NCI-H69 (cell line): Measurements from ENCODE around the gene CAPN15.
"Not testable (repeated sequence)": the region's sequence is repeated elsewhere in the genome, so short reads cannot be mapped to it uniquely, and the experiment has no call there.

Source experiments
- DNase-seq: peaks from one replicate; lab custom pipeline; 2025; lab: John Stamatoyannopoulos, UW

Gene CAPN15

GRCh38 chr16:507527-507926 is 20.0 kb upstream of the CAPN15 start:
- DNase-seq = not testable (repeated sequence)

GRCh38 chr16:507996-508395 is 19.5 kb upstream of the CAPN15 start:
- no peak for DNase-seq

DNA sequence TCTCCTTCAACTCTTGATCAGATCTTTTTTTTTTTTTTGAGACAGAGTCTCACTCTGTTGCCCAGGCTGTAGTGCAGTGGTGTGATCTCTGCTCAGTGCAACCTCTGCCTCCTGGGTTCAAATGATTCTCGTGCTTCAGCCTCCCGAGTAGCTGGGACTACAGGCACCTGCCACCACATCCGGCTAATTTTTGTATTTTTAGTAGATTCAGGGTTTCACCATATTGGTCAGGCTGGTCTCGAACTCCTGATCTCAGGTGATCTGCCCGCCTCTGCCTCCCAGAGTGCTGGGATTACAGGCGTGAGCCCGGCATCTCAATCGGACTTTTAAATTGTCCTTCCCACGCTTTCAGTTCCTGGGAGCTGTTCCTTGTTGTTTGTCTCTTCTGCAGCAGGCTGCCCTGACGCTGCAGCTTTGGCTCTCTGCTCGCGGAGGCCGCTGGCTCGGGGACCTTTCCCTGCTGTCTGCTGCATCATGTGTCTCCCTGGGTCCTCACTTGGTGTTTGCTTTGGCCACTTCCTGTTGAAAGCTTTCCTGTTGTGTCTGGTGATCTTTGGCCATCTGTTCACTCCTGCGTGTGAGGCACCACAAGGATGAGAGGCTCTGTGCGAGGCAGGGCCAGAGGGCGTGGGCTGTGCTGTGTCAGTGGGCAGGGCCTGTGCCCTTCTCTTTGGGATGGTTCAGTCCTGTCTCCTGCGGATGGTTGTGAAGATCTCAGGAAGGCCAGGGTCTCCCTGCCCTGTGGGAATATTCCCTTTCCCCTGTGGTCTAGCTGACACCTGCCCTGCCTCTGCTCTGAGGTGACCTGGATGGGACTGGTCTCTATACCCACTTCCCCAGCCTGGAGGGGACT is 18.4 kb upstream of the CAPN15 start:
- peak; percentile 72 for DNase-seq

DNA sequence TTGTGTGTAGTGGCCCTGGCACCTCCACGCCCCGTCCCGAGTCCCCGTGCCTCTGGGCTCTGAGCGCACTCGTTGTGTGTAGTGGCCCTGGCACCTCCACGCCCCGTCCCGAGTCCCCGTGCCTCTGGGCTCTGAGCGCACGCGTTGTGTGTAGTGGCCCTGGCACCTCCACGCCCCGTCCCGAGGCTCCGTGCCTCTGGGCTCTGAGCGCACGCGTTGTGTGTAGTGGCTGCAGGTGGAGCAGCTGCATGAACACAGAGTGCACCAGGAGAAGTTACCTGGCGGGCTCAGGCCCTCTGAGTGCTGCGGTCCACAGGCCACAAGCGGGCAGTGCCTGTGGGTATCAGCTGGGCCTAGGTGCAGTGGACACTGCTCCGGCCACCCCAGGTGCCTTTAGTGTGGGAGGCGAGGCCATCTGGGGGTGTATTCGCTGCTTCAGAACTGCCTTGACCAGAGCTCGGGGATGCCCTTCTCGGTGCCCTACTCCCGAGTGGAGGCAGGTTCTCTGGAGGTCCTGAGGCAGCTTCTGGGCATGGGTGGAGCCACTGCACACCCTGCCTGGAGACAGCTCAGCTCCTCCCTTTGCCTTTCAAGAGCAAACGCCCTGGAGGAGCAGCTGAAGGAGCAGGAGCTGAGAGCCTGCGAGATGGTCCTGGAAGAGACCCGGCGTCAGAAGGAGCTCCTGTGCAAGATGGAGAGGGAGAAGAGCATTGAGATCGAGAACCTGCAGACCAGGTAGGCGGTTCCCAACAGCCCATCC is 17.3 kb upstream of the CAPN15 start:
- DNase-seq = no peak

DNA sequence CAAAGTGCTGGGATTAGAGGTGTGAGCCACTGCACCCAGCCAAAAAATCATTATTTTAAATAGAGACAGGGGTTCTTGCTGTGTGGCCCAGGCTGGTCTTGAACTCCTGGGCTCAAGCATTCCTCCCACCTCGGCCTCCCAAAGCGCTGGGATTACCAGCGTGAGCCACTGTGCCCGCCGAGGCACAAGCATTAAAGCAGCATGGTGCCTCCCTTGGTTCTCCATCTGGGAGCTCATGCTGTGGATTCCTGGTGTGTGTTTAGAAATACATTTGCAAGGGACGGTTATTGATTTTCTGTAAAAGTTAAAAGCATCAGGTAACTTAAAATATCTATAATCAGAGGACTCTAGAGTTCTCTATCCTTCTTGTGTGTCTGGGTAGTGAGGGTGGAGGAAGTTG is 14.7 kb upstream of the CAPN15 start:
- no peak for DNase-seq

- DNase-seq = no peak
Observed at GRCh38 chr16:513950-514349, 13.6 kb upstream of the CAPN15 start.

DNA sequence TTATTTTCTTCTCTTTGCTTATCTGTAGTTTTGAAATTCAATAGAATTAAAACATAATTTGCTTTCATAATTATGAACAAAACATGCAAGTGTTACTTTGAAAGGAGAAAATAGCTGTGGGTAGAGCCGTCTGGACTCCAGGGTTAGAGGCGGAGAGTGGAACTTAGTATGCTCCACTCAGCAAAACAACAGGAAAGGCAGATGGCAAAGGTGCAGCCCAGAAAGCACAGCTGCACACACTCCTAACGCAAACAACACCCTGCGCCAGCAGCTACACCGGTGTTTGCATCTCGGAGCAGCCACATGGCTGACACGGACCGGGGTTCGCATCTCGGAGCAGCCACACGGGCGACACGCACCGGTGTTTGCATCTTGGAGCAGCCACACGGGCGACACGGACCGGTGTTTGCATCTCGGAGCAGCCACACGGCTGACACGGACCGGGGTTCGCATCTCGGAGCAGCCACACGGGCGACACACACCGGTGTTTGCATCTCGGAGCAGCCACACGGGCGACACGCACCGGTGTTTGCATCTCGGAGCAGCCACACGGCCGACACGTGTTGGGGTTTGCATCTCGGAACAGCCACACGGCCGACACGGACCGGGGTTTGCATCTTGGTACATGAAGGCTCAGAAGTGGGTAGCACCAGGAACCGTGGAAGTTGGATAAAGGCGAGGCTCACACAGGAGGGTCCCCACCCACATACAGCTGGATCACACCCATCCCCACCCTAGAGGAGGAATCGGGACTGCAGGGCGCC is 12.2 kb upstream of the CAPN15 start:
- no peak for DNase-seq

GRCh38 chr16:515939-516226 is 11.6 kb upstream of the CAPN15 start:
- no peak for DNase-seq

DNA sequence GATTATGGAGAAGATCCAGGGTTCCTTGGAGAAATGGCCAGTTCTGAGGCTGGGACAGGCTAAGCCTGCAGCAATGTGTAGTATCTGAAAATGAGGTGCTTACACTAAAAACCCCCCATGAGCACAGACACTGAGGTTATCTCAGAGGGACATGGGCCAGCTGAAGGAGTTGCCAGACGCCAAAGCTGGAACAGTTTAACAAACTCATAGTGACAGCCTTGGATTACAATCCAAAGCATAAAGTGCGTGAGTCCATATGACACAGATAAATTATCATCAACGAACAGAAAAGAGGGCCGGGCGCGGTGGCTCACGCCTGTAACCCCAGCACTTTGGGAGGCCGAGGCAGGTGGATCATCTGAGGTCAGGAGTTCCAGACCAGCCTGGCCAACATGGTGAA is 11.2 kb upstream of the CAPN15 start:
- no peak for DNase-seq

- DNase-seq = no peak
Observed at GRCh38 chr16:518858-519257, 8.7 kb upstream of the CAPN15 start.

- DNase-seq = no peak
Observed at GRCh38 chr16:519425-519824, 8.1 kb upstream of the CAPN15 start.

- no peak for DNase-seq
Observed at GRCh38 chr16:519841-520687, 7.4 kb upstream of the CAPN15 start.

DNA sequence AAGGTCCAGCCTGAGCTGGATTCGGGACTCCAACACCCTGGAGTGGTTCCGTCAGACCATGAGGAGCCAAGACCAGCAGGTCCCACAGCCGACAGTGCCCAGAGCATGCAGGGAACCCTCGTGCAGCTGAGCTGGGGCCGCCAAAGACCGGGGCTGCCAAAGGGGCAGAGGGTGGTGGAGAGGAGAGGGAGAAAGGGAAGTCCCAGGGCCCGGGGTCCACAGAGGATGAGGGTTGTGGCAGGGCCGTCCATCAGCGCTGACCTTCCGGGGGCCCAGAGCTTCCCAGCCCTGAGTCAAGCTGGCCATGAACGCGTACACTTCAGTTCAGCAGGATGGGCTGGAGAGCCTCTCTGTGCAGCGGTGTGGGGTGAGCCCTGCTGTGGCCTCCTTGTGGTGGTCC is 6.7 kb upstream of the CAPN15 start:
- no peak for DNase-seq

- no peak for DNase-seq
Observed at GRCh38 chr16:521381-522210, 5.9 kb upstream of the CAPN15 start.

GRCh38 chr16:522320-523096 is 5.0 kb upstream of the CAPN15 start:
- DNase-seq = no peak

- DNase-seq = no peak
Observed at GRCh38 chr16:523097-523741, 4.3 kb upstream of the CAPN15 start.

DNA sequence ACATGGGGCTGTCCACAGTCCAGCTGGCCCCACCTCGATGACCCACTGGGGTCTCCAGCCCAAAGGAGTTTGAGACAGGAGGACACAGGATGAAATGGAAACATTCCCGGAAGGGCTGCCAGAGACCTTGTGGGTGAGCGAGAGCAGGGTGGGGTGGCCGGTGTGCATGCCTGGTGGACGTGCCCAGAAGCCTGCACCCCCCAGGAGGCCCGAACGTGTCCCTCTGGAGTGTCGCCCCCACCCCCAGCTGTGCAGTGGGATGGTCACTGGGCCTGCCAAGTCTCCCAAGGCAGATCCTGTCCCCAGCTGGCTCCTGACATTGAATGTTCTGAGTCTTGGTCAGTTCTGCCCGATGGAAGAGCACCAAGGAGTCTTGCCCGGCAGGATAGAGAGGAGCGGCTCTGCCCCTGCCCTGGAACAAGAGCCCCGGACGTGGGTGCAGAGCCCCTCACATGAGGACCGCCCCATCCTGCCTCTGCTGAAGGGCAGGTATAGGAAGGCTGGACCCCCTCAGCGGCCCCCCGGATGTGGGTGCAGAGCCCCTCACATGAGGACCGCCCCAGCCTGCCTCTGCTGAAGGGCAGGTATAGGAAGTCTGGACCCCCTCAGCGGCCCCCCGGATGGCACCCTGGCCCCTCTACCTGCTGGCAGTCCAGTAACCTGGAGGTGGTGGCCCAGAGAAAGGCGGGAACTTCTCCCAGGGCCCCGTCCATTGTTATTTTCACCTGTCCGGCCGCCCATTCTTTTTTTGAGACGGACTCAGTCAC is 3.1 kb upstream of the CAPN15 start:
- no peak for DNase-seq

DNA sequence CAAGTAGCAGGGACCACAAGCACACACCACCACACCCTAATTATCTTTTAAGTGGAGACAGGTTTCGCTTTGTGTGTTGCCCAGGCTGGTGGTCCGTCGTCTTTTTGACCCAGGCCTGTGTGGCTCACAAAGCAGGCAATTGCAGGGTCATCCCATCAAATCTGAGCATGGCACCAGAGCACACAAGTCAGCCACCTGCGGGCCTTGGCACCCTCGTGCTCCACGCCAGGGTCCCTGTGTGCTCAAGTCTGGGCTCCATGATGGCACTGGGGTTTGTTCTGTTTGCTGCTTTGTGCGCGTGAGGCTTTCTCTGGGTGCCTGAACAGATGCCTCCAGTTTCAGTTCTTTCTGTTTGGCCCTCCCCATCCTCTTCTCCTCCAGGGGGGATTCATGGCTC is 2.4 kb upstream of the CAPN15 start:
- DNase-seq = no peak
